ENCODE results near the gene HECTD3.
"Not testable (repeated sequence)": the region's sequence is repeated elsewhere in the genome, so short reads cannot be mapped to it uniquely, and the experiment has no call there.

The HECTD3 gene

GRCh38 chr1:44985747-44986359, 25.3 kb downstream of the HECTD3 start:
- DNase-seq, result no peak

- not testable (repeated sequence) for DNase-seq
These were observed 33.8 kb downstream of the HECTD3 start for GRCh38 chr1:44977372-44977771.

- no peak for DNase-seq
These were observed 34.9 kb downstream of the HECTD3 start for GRCh38 chr1:44976252-44976651.

GRCh38 chr1:44973645-44974044, 37.5 kb downstream of the HECTD3 start:
- DNase-seq, result no peak

DNA sequence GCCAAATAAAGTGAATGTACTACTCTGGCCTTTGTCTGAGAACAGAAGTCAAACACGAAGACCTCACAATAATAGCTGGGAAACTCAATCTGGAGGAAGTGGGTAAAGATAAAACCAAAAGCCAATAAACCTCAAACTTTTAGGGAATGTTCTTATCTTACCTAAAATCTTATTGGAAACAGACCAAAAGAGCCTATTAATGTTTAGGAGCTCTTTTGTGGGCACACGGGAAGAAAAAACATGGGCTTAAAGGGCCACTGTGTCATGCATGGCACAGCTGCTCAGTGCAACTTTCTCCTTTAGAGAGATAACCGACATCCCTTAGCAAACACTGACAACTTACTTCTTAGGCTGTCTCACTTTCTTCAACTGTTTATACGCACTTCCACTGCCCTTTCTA, 40.8 kb downstream of the HECTD3 start:
- DNase-seq, result no peak

DNA sequence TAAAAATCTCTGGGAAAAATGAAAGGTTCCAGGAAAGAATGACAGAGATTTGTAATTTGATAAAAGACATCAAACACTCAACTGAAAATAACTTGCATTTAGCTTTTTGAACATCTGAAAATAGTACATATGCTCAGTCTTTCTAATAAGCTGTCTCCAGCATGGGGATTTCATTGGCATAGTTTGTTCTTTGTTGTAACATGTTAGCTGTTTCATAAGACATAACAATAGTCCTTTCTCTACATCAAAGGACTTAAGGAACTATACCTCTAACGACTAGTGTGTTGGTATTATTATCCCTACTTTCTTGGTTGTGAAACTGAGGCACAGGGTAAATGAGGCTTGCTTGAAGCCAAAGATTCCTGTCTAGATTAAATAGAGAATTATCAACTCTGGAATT, 46.7 kb downstream of the HECTD3 start:
- DNase-seq, result no peak

DNA sequence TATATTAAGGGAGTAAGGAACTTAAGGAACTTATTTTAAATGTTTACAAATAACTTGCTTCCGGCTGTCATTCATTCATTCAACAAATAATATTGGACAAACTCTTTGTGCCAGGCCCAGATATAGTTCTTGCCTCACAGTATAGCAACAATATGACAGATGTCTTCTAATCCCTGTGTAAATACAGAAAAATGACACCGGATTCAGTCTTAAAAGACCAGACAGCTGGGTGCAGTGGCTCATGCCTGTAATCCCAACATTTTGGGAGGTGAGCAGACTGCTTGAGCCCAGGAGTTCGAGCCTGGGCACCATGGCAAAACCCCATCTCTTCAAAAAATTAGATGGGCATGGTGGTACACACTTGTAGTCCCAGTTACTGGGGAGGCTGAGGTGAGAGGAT, 48.4 kb downstream of the HECTD3 start:
- DNase-seq, result no peak

DNA sequence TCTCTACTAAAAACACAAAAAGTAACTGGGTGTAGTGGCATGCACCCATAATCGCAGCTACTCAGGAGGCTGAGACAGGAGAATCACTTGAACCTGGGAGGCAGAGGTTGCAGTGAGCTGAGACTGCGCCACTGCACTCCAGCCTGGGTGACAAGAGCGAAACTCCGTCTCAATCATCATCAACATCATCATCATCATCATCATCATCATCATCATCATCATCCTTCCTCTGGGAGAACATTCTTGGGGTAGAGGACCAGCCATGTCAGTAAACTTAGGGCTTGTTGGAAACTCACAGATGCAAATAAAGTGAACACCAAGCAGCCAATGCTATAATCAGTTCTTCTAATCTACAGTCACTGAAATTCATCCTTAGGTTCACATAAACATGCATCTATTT, 49.1 kb downstream of the HECTD3 start:
- DNase-seq, result not testable (repeated sequence)

GRCh38 chr1:44957566-44957965, 53.6 kb downstream of the HECTD3 start:
- not testable (repeated sequence) for DNase-seq

- not testable (repeated sequence) for DNase-seq
These were observed 55.0 kb downstream of the HECTD3 start for GRCh38 chr1:44956077-44956476.
